ENCODE data around the gene IFNG. TPM values are rescaled to one million over a fixed set of nuclear protein-coding genes. Genes with fewer than 3 reads are reported as not detected.

Gene IFNG
- total RNA-seq, 1 experiment from 2014 or later = not detected

DNA sequence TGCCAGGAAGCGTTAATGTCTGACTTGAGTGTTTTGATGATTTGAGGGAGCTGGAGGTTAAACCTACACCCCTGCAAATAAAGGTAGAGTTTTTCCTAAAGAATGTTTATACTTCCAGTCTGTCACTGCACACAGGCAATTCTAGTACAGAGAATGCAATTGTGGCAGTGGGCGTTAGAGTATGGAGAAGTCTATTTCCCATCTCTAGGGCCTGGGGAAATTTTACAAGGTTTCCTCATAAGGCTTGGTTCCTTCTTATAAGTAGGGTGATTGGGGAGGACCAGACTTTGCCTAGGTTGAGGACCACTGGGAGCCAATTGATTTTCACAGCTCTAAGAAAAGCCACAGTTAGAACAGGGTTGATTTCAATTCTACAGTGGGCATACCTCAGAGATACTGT lies 44.3 kb downstream of the IFNG start:
- Histone ChIP-seq H3K9me2 (ENCODE audit: insufficient read depth) (no peaks in the 10 kb centered on the region), H3K36me3 (ENCODE audit: low read depth) (no peaks in the 10 kb centered on the region), H3K9me3 (ENCODE audit: insufficient read depth, low read depth) (0 out of 2 replicates have a peak, but pooled peaks cover 3% of the 10 kb centered on the region), H4K20me1 (ENCODE audit: insufficient read depth) (no peaks in the 10 kb centered on the region), H3K27me3 (ENCODE audit: insufficient read depth, low read depth) (no peaks in the 10 kb centered on the region), H3K4me3 (no peak overlapping the region), H3K4me1 (replicated peaks; ENCODE audit: insufficient read depth) (no peaks in the 10 kb centered on the region), H3K79me2 (ENCODE audit: low read depth) (no peaks in the 10 kb centered on the region), H3K4me2 (no peak overlapping the region), H3F3A (ENCODE audit: insufficient read depth, low read depth) (no peaks in the 10 kb centered on the region), H2AFZ (no peak overlapping the region), H3K27ac (no peak overlapping the region)
- BruUV-seq (replicated peaks) = no TSS peak
- no peak for DNase-seq
- CTCF ChIA-PET = no interaction called here
- POLR2A ChIA-PET (ENCODE audit: unreplicated experiment) = no interaction called here
- intact Hi-C loops (cut with micrococcal nuclease; ENCODE audit: unreplicated experiment) = no loop called here
- TF ChIP-seq, protein P1, sequence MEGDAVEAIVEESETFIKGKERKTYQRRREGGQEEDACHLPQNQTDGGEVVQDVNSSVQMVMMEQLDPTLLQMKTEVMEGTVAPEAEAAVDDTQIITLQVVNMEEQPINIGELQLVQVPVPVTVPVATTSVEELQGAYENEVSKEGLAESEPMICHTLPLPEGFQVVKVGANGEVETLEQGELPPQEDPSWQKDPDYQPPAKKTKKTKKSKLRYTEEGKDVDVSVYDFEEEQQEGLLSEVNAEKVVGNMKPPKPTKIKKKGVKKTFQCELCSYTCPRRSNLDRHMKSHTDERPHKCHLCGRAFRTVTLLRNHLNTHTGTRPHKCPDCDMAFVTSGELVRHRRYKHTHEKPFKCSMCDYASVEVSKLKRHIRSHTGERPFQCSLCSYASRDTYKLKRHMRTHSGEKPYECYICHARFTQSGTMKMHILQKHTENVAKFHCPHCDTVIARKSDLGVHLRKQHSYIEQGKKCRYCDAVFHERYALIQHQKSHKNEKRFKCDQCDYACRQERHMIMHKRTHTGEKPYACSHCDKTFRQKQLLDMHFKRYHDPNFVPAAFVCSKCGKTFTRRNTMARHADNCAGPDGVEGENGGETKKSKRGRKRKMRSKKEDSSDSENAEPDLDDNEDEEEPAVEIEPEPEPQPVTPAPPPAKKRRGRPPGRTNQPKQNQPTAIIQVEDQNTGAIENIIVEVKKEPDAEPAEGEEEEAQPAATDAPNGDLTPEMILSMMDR (conservative IDR thresholded peaks at IDR 0.05) = no peak
- no peak for TF ChIP-seq EZH2 (IDR thresholded peaks at IDR 0.05; ENCODE audit: low read depth)

DNA sequence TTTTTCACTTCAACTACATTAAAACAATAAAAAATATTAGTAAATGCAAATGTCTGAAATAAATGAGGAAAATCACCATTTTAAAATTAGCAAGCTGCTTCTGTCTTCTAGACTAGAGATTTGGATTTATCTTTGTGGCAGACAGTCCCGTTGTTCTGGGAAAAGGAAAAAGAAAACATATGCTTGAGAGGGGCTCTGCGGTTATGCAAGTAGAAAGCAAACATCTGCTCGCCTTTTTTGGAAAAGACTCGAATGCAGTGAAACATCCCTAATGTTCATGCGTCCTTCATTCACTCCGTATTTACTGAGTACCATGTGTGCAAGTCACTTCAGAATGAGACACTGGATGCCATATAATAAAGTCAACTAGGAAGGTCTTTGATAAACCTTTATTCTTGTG lies 44.9 kb downstream of the IFNG start:
- Histone ChIP-seq H3K27ac (no peak overlapping the region), H3K27me3 (ENCODE audit: insufficient read depth, low read depth) (no peaks in the 10 kb centered on the region), H3K9me2 (ENCODE audit: insufficient read depth) (no peaks in the 10 kb centered on the region), H3K36me3 (ENCODE audit: low read depth) (no peaks in the 10 kb centered on the region), H3F3A (ENCODE audit: insufficient read depth, low read depth) (no peaks in the 10 kb centered on the region), H3K4me3 (no peak overlapping the region), H4K20me1 (ENCODE audit: insufficient read depth) (no peaks in the 10 kb centered on the region), H3K9me3 (ENCODE audit: insufficient read depth, low read depth) (0 out of 2 replicates have a peak, but pooled peaks cover 3% of the 10 kb centered on the region), H3K4me1 (replicated peaks; ENCODE audit: insufficient read depth) (no peaks in the 10 kb centered on the region), H2AFZ (no peak overlapping the region), H3K4me2 (no peak overlapping the region), H3K79me2 (ENCODE audit: low read depth) (no peaks in the 10 kb centered on the region)
- DNase-seq = no peak
- ChIA-PET CTCF (no interaction called here), POLR2A (ENCODE audit: unreplicated experiment) (interaction anchor here (0.6 kb wide), 1 partner anchor 693 kb away, joined by 3 read pairs; the partner anchor contains the start of gene MDM2)
- no peak for TF ChIP-seq EZH2 (IDR thresholded peaks at IDR 0.05; ENCODE audit: low read depth)
- TF ChIP-seq, protein P1 (conservative IDR thresholded peaks at IDR 0.05) = no peak
- intact Hi-C loops (cut with micrococcal nuclease; ENCODE audit: unreplicated experiment) = no loop called here
- BruUV-seq (replicated peaks) = no TSS peak

DNA sequence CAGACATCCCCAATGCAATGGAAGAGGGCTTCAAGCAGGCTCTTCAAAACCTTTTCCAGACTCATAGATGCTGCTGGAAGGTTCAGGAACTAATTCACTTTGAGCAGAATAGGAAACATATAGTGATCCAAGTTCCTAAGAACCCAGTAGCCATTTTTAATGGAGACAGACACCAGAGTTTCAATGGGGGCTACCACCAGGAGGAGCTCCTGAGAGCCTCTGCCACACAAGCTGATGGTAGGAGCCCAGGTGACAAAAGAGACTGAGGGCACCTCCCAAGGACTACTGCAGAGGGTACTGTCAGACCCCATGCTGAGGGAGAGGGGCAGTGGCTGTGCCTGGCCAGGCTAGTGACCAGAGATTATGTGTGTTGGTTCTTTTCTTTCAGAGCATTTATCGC lies 45.9 kb downstream of the IFNG start:
- BruUV-seq (replicated peaks) = no TSS peak
- H3K27ac ChIP-seq = no peak overlapping the region
- no peaks in the 10 kb centered on the region for H3K27me3 ChIP-seq (ENCODE audit: insufficient read depth, low read depth)
- H3K9me2 ChIP-seq (ENCODE audit: insufficient read depth) = no peaks in the 10 kb centered on the region
- H3K9me3 ChIP-seq (ENCODE audit: insufficient read depth, low read depth) = 0 out of 2 replicates have a peak, but pooled peaks cover 3% of the 10 kb centered on the region
- TF ChIP-seq EZH2 (IDR thresholded peaks at IDR 0.05; ENCODE audit: low read depth) = no peak
- TF ChIP-seq, protein P1 (conservative IDR thresholded peaks at IDR 0.05) = peak; percentile 49; the same call in 1 of the 2 replicates
- intact Hi-C loops (cut with micrococcal nuclease; ENCODE audit: unreplicated experiment) = no loop called here
- ChIA-PET POLR2A (ENCODE audit: unreplicated experiment) (no interaction called here), CTCF (interaction anchor here (0.6 kb wide), 1 partner anchor 1110 kb away, joined by 3 read pairs; no protein-coding TSS in a partner anchor)
- H2AFZ ChIP-seq = no peak overlapping the region
- no peak overlapping the region for H3K4me3 ChIP-seq
- no peak overlapping the region for H3K4me2 ChIP-seq
- no peaks in the 10 kb centered on the region for H4K20me1 ChIP-seq (ENCODE audit: insufficient read depth)
- H3K79me2 ChIP-seq (ENCODE audit: low read depth) = no peaks in the 10 kb centered on the region
- no peaks in the 10 kb centered on the region for H3F3A ChIP-seq (ENCODE audit: insufficient read depth, low read depth)
- no peaks in the 10 kb centered on the region for H3K4me1 ChIP-seq (replicated peaks; ENCODE audit: insufficient read depth)
- DNase-seq = no peak
- no peaks in the 10 kb centered on the region for H3K36me3 ChIP-seq (ENCODE audit: low read depth)
